ENCODE results near the gene CYP2C19.

GRCh38 chr10:94735197-94735596 lies 27.3 kb upstream of the CYP2C19 start:
- TF ChIP-seq CTCF (IDR thresholded peaks at IDR 0.05) (no peak), EZH2 (IDR thresholded peaks at IDR 0.05; ENCODE audit: borderline replicate concordance, insufficient read depth, low read depth, low read length, poor library complexity, severe bottlenecking) (no peak)
